ENCODE data around the gene GH2. TPM values are rescaled to one million over a fixed set of nuclear protein-coding genes. Genes with fewer than 3 reads are reported as not detected.
"Not testable (repeated sequence)": the region's sequence is repeated elsewhere in the genome, so short reads cannot be mapped to it uniquely, and the experiment has no call there.

Gene GH2
- total RNA-seq, 4 donors from 2014 or later, result not detected

DNA sequence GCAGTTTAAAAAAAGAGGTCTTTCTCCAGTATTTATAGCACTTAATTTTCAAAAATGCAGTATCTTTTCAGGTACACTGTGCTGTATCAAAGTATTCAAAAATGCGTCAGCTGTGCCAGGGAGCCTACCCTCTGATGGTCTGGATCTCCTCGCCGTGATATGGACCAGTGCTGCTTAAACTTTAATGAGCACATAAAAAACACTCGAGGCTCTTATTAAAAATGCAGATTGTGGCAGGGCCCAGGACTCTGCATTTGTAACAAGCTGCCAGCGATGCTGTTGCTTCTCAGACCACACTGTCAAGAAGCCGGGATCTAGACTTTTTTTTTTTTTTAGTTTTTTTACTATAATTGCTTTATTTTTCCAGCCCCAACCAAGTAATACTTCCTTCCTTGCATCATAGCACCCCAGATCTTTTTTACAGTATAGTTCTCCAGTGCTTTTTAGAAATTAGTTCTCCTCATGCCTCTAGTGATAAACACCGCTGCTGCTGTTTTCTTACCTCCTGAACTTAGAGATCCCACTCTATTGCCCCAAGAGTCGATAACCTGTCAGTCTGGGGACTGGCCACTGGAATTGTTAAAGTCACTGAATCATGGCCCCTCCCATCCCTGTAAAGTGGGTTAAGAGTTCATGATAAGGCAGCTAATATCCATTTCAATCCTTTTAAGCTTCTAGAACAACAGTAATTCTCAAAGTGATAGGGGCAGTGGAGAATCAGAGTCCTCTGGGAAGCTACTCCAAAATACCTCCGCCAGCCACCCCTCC lies 37.6 kb downstream of the GH2 start:
- Histone ChIP-seq H3K27me3 (peaks cover 0 to 3% of the 10 kb centered on the region in 2 donors), H3K9me3 (no peaks in the 10 kb centered on the region), H3K4me1 (peaks cover 5 to 10% of the 10 kb centered on the region in 2 donors), H3K27ac (peak overlapping the region; percentile 86 to 95), H3K36me3 (no peaks in the 10 kb centered on the region), H3K4me3 (peak overlapping the region in 1 of 2 donors; percentile 70)
- DNase-seq, result no peak
- intact Hi-C loops (cut with DNase I; ENCODE audit: low total_unique reads), result no loop called here
- no peak for TF ChIP-seq POLR2A (IDR thresholded peaks at IDR 0.05)
- TF ChIP-seq, protein P1, sequence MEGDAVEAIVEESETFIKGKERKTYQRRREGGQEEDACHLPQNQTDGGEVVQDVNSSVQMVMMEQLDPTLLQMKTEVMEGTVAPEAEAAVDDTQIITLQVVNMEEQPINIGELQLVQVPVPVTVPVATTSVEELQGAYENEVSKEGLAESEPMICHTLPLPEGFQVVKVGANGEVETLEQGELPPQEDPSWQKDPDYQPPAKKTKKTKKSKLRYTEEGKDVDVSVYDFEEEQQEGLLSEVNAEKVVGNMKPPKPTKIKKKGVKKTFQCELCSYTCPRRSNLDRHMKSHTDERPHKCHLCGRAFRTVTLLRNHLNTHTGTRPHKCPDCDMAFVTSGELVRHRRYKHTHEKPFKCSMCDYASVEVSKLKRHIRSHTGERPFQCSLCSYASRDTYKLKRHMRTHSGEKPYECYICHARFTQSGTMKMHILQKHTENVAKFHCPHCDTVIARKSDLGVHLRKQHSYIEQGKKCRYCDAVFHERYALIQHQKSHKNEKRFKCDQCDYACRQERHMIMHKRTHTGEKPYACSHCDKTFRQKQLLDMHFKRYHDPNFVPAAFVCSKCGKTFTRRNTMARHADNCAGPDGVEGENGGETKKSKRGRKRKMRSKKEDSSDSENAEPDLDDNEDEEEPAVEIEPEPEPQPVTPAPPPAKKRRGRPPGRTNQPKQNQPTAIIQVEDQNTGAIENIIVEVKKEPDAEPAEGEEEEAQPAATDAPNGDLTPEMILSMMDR (IDR thresholded peaks at IDR 0.05), result no peak

DNA sequence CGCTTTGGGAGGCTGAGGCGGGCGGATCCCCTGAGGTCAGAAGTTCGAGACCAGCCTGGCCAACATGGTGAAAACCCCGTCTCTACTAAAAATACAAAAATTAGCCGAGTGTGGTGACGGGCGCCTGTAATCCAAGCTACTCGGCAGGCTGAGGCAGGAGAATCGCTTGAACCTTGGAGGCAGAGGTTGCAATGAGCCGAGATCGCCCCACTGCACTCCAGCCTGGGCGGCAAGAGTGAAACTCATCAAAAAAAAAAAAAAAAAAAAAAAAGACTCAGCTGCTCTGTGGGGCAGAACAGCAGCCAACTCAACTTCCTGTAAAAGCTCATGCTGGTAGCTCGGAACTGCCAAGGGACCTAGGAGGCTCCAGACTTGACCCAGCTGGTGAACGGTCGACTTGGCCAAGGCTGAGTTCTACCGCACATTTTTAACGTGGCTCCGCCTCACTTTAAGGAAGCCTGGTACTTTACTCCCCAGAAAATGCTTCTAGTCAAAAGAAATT lies 38.3 kb downstream of the GH2 start:
- DNase-seq, result peak; percentile 52 to 58
- Histone ChIP-seq H3K4me1 (peaks cover 5 to 11% of the 10 kb centered on the region in 2 donors), H3K4me3 (peak overlapping the region; percentile 58 to 70), H3K27ac (peak overlapping the region; percentile 86 to 95)
- H3K36me3 ChIP-seq; H3K27me3 ChIP-seq; H3K9me3 ChIP-seq; intact Hi-C loops (cut with DNase I; ENCODE audit: low total_unique reads): not testable (repeated sequence)

DNA sequence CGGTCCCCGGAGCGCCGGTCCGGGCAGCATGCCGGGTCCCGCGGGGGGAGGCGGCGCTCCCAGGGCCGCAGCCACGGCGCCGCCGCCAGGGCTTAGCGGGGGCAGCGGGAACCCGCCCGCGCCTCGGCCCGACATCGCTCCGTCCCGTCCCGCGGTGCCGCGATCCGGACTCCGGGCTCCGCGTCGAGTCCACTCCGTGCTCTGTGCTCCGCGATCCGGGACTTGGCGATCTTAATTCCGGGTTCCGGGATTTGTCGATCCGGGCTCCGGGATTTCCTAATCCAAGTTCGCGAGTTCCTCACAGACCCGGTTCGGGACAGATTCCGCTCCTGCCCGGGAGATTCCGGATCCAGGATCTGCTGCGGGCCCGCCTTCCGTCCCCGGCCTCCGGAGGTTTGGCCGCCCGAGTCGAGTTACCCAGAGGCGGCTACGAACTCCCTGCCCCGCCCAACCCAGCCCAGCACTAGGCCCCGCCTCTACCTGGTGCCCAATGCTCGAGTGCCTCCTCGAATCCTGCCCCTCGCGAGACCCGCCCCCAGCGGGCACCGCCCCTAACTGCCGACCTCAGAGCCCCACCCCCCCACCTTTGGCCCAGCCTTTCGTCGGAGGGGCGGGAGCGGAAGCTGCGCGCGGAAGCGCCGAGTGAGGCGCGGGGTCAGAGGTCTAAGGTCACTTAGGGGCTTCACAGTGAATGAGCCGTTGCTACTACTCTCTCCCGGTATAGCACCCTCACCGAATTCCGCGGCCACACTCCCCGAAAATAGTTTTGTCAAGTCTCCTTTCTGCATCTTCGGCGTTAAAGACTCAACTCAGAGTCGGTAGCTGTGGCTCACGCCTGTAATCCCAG lies 39.0 kb downstream of the GH2 start, which contains the start of gene SMARCD2:
SMARCD2 (minus strand) TSS at position 146 of the 847 bp plus-strand sequence; CDS start at position 135, 11 bp downstream.
- no peaks in the 10 kb centered on the region for H3K9me3 ChIP-seq
- TF ChIP-seq POLR2A (IDR thresholded peaks at IDR 0.05), result peak; percentile 72 to 98
- TF ChIP-seq, protein P1 (IDR thresholded peaks at IDR 0.05), result peak in 2 of 4 experiments; percentile 46 to 80
- peak; percentile 98 to 99 for DNase-seq
- peaks cover 0 to 3% of the 10 kb centered on the region in 2 donors for H3K27me3 ChIP-seq
- intact Hi-C loops (cut with DNase I; ENCODE audit: low total_unique reads), result no loop called here
- H3K27ac ChIP-seq, result peak within 1 kb of the TSS; percentile 86 to 95
- H3K4me1 ChIP-seq, result peaks cover 11 to 14% of the 10 kb centered on the region in 2 donors
- H3K4me3 ChIP-seq, result peak within 1 kb of the TSS; percentile 58 to 70
- H3K36me3 ChIP-seq, result no peaks in the 10 kb centered on the region

DNA sequence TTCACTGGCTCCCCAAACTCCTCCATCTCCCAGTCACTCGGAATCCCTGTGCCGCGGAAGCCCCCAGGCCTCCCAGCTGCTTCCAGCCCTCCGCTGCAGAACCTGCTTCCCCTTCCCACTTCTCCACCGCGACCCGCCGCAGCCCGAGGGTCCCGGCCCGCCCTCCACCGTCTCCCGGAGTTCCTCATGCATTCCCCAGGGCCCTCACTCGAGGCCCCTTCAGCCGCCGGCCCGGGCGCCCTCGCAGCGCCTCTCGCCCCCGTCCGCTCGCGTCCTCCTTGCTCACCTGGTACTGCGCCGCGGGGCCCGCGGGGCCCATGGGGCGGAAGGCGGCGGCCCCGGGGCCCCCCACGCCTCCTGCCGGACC lies 39.6 kb downstream of the GH2 start:
- intact Hi-C loops (cut with DNase I; ENCODE audit: low total_unique reads), result no loop called here
- peak overlapping the region; percentile 58 to 70 for H3K4me3 ChIP-seq
- no peaks in the 10 kb centered on the region for H3K36me3 ChIP-seq
- peak; percentile 40 to 51 for DNase-seq
- peaks cover 0 to 3% of the 10 kb centered on the region in 2 donors for H3K27me3 ChIP-seq
- peaks cover 14 to 17% of the 10 kb centered on the region in 2 donors for H3K4me1 ChIP-seq
- no peak for TF ChIP-seq POLR2A (IDR thresholded peaks at IDR 0.05)
- TF ChIP-seq, protein P1 (IDR thresholded peaks at IDR 0.05), result no peak
- H3K9me3 ChIP-seq, result no peaks in the 10 kb centered on the region
- peak overlapping the region; percentile 86 to 95 for H3K27ac ChIP-seq

DNA sequence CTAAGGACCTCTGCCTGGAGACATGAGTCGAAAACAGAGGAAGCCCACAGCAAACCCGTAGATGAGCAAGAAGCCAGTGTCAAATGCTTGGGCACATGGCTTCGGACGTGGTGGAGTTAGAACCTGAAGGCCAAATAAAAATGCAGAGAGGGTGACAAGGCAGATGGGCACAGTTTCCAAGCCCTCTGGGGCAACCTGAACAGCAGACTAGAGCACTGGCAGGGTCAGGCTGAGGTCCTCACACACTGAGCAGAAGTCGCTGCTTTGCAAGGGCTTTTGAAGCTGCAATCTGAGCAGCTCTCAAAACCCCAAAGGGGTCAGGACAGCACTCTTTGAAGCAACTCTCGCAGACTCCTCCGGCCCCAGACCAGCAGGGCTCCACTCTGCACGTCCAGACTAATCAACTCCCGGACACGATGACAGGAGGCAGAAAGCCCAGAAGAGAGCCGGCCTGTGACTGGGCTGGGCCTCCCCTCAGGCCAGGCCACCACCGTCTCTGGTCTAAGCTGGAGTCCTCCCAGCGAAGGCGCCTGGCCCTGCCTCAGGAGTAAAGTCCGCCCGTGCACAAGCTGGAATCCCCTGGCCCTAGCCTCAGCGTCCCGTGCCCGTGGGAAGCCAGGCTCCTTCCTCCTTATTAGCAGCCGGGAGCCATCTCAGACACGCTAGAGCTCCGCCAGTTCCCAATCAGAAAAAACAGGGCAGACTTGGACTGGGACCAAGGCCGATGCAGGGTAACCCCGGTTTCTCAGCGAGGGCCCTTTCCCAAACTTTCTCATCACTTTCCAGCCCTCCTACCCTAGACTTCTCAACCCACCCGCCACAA lies 40.2 kb downstream of the GH2 start:
- intact Hi-C loops (cut with DNase I; ENCODE audit: low total_unique reads), result no loop called here

More for the DNA sequence above, 40.2 kb downstream of the GH2 start:
- no peaks in the 10 kb centered on the region for H3K36me3 ChIP-seq
- DNase-seq, result peak; percentile 57 to 64
- H3K4me3 ChIP-seq, result peak overlapping the region; percentile 58 to 70
- H3K27ac ChIP-seq, result peak overlapping the region; percentile 86 to 95
- H3K9me3 ChIP-seq, result no peaks in the 10 kb centered on the region
- no peak for TF ChIP-seq POLR2A (IDR thresholded peaks at IDR 0.05)
- TF ChIP-seq, protein P1 (IDR thresholded peaks at IDR 0.05), result no peak
- H3K4me1 ChIP-seq, result peaks cover 14 to 20% of the 10 kb centered on the region in 2 donors
- H3K27me3 ChIP-seq, result peaks cover 0 to 3% of the 10 kb centered on the region in 2 donors
